Ovary (tissue), 3 donors: ENCODE data around the gene HIGD2B.

Experiments used
- CTCF ChIP-seq, 3 donors: fragments of 450-650 bp in 2 of 3; fragments of 200-600 bp in 1 of 3; IDR thresholded peaks; one replicate each; pipeline versions ENCODE4 v1.5.1 to v1.8.0; 2016 to 2022; ENCODE audit warnings: antibody characterized with exemption in 3 of 3, mild to moderate bottlenecking in 1 of 3
- POLR2A ChIP-seq: fragments of 450-650 bp; IDR thresholded peaks from one replicate; pipeline ENCODE4 v1.6.1; 2017; ENCODE audit warnings: antibody characterized with exemption, mild to moderate bottlenecking, moderate library complexity
- donor health status: DM: no; HTN: no; CAD: no.

GRCh38 chr15:72688697-72689096 is 2.7 kb upstream of the HIGD2B start:
- TF ChIP-seq CTCF (IDR thresholded peaks at IDR 0.05) (no peak), POLR2A (no peak)
